Measurements from ENCODE around the gene RBM47.

- no peak for TF ChIP-seq CTCF (conservative IDR thresholded peaks at IDR 0.05)
- TF ChIP-seq EZH2 (IDR thresholded peaks at IDR 0.05; ENCODE audit: low read depth), result no peak
Observed at GRCh38 chr4:40493160-40493559, 136.5 kb downstream of the RBM47 start.
